CD4-positive, alpha-beta T cell (primary cell): ENCODE results near the gene WNK1. TPM values are rescaled to one million over a fixed set of nuclear protein-coding genes. Genes with fewer than 3 reads are reported as not detected.

Experiments
- ATAC-seq: fragments of 200-7000 bp; cut with Tn5 transposase; one replicate; pipeline ENCODE4 v1.10.0; 2022; ENCODE audit warnings: mild to moderate bottlenecking; ENCODE audit not compliant: poor library complexity
- CTCF ChIA-PET: fragments of 350-600 bp; sonication (Branson Sonifier 250); formaldehyde crosslinking; loops from one replicate; lab custom pipeline; 2021; ENCODE audit warnings: antibody characterized with exemption, inconsistent platforms; lab: Charles Lee
- POLR2A ChIA-PET: fragments of 350-600 bp; sonication (Branson Sonifier 250); formaldehyde crosslinking; loops from one replicate; lab custom pipeline; 2021; ENCODE audit warnings: antibody characterized with exemption, inconsistent platforms; lab: Charles Lee
- DNase-seq, 14 experiments: peaks; one replicate each; pipeline ENCODE4 v3.0.0-alpha.2; 2013 to 2020; ENCODE audit warnings: mixed read lengths in 2 of 14
- H3K27ac ChIP-seq, 2 donors: one replicate each; pipeline versions ENCODE4 v1.5.1 to v1.7.0; 2013; ENCODE audit warnings: low read length in 2 of 2, low read depth in 1 of 2, mild to moderate bottlenecking in 1 of 2
- H3K27me3 ChIP-seq, 2 experiments: 1 replicate in 1 of 2; 2 replicates in 1 of 2; pipeline versions ENCODE4 v1.6.1 to v1.7.0; 2013; ENCODE audit warnings: low read length in 2 of 2, control low read depth in 1 of 2, mild to moderate bottlenecking in 1 of 2, moderate library complexity in 1 of 2; ENCODE audit not compliant: insufficient read depth in 2 of 2, control insufficient read depth in 1 of 2
- H3K36me3 ChIP-seq: one replicate; pipeline ENCODE4 v1.6.1; 2013; ENCODE audit warnings: low read length, control low read depth; ENCODE audit not compliant: insufficient read depth
- H3K4me1 ChIP-seq: one replicate; pipeline ENCODE4 v1.6.1; 2013; ENCODE audit warnings: low read length, control low read depth; ENCODE audit not compliant: insufficient read depth
- H3K4me3 ChIP-seq: one replicate; pipeline ENCODE4 v1.5.1; 2013; ENCODE audit warnings: mild to moderate bottlenecking, low read length, moderate library complexity
- H3K9me3 ChIP-seq, 2 experiments: 1 replicate in 1 of 2; 2 replicates in 1 of 2; pipeline versions ENCODE4 v1.6.1 to v1.7.0; 2013; ENCODE audit warnings: low read length in 2 of 2, mild to moderate bottlenecking in 2 of 2, control low read depth in 1 of 2, moderate library complexity in 1 of 2; ENCODE audit not compliant: control insufficient read depth in 1 of 2, insufficient read depth in 1 of 2
- H3K27ac Mint-ChIP-seq: one replicate; pipeline ENCODE4 v1.8.0; 2020; ENCODE audit warnings: mixed read lengths
- H3K27me3 Mint-ChIP-seq: one replicate; pipeline ENCODE4 v1.8.0; 2021; ENCODE audit warnings: mixed read lengths
- H3K36me3 Mint-ChIP-seq: one replicate; pipeline ENCODE4 v1.8.0; 2021; ENCODE audit warnings: low read depth, mixed read lengths
- H3K4me1 Mint-ChIP-seq: one replicate; pipeline ENCODE4 v1.8.0; 2021; ENCODE audit warnings: low read depth, mixed read lengths
- H3K4me3 Mint-ChIP-seq: one replicate; pipeline ENCODE4 v1.8.0; 2020; ENCODE audit warnings: mild to moderate bottlenecking, mixed read lengths
- H3K9me3 Mint-ChIP-seq: one replicate; pipeline ENCODE4 v1.8.0; 2020; ENCODE audit warnings: mixed read lengths
- CTCF ChIP-seq: fragments of 200-600 bp; IDR thresholded peaks from one replicate; pipeline ENCODE4 v1.8.0; 2022; ENCODE audit warnings: antibody characterized with exemption, mild to moderate bottlenecking
- intact Hi-C, 2 experiments: fragments of 100-400 bp; cut with DNase I in 1 of 2; cut with micrococcal nuclease in 1 of 2; formaldehyde crosslinking; loops; one replicate each; pipeline versions ENCODE4 v1.15.1 to v1.9.0; 2023 to 2025; cut with DNase I, micrococcal nuclease
- total RNA-seq, 174 experiments: library from RNA in 2 of 174; stranded (reverse) in 2 of 174; gene quantifications; one replicate each; pipeline ENCODE4 v1.2.3 and lab custom pipeline; 2021 to 2026

Gene WNK1
- total RNA-seq, 2 experiments from 2014 or later, result 193 to 198 TPM

GRCh38 chr12:915090-915489, 162.7 kb downstream of the WNK1 start:
- Mint-ChIP-seq H3K9me3 (no peaks in the 10 kb centered on the region), H3K27me3 (no peaks in the 10 kb centered on the region), H3K4me1 (peaks cover 23% of the 10 kb centered on the region), H3K36me3 (peaks cover 89% of the 10 kb centered on the region), H3K27ac (peak overlapping the region; percentile 75), H3K4me3 (no peak overlapping the region)
- DNase-seq (peak in 1 of 14 experiments; percentile 31), ATAC-seq (no peak)
- intact Hi-C loops, result no loop called here
- Histone ChIP-seq H3K36me3 (peaks cover 82% of the 10 kb centered on the region), H3K27ac (peak overlapping the region in 1 of 2 donors; percentile 11), H3K27me3 (no peaks in the 10 kb centered on the region), H3K9me3 (no peaks in the 10 kb centered on the region), H3K4me3 (no peak overlapping the region), H3K4me1 (peaks cover 10% of the 10 kb centered on the region)
- ChIA-PET POLR2A (interaction anchor here (0.5 to 1.3 kb wide), 2 partner anchors 34 to 153 kb away, joined by 3 to 5 read pairs; partner anchors contain the start of gene RAD52), CTCF (interaction anchor here (0.9 kb wide), 1 partner anchor 34 kb away, joined by 3 read pairs; the partner anchor contains the start of gene RAD52)
- TF ChIP-seq CTCF, result no peak

- Histone ChIP-seq H3K4me3 (no peak overlapping the region), H3K4me1 (peaks cover 10% of the 10 kb centered on the region), H3K27ac (no peak overlapping the region), H3K36me3 (peaks cover 76% of the 10 kb centered on the region), H3K27me3 (no peaks in the 10 kb centered on the region), H3K9me3 (no peaks in the 10 kb centered on the region)
- H3K27ac Mint-ChIP-seq, result peak overlapping the region; percentile 80
- H3K4me1 Mint-ChIP-seq, result peaks cover 31% of the 10 kb centered on the region
- ATAC-seq (peak; percentile 61), DNase-seq (peak in 10 of 14 experiments; percentile 9 to 50 (median 17))
- ChIA-PET POLR2A (interaction anchor here (1.3 kb wide), 1 partner anchor 33 kb away, joined by 5 read pairs; the partner anchor contains the start of gene RAD52), CTCF (no interaction called here)
- intact Hi-C loops, result no loop called here
- peaks cover 90% of the 10 kb centered on the region for H3K36me3 Mint-ChIP-seq
- no peaks in the 10 kb centered on the region for H3K9me3 Mint-ChIP-seq
- no peaks in the 10 kb centered on the region for H3K27me3 Mint-ChIP-seq
- no peak for TF ChIP-seq CTCF
- peak overlapping the region; percentile 80 for H3K4me3 Mint-ChIP-seq
Measured at GRCh38 chr12:916240-916639, 163.9 kb downstream of the WNK1 start.

GRCh38 chr12:916712-917445, 164.5 kb downstream of the WNK1 start:
- Mint-ChIP-seq H3K36me3 (peaks cover 90% of the 10 kb centered on the region), H3K9me3 (no peaks in the 10 kb centered on the region), H3K4me1 (peaks cover 32% of the 10 kb centered on the region), H3K27me3 (no peaks in the 10 kb centered on the region), H3K27ac (peak overlapping the region; percentile 80), H3K4me3 (no peak overlapping the region)
- Histone ChIP-seq H3K4me3 (no peak overlapping the region), H3K4me1 (peaks cover 10% of the 10 kb centered on the region), H3K36me3 (peaks cover 70% of the 10 kb centered on the region), H3K9me3 (no peaks in the 10 kb centered on the region), H3K27me3 (no peaks in the 10 kb centered on the region), H3K27ac (no peak overlapping the region)
- ATAC-seq (no peak), DNase-seq (no peak)
- ChIA-PET CTCF (no interaction called here), POLR2A (no interaction called here)
- intact Hi-C loops, result no loop called here
- no peak for TF ChIP-seq CTCF
